ENCODE data around the gene FAF2. TPM values are rescaled to one million over a fixed set of nuclear protein-coding genes. Genes with fewer than 3 reads are reported as not detected.

The FAF2 gene
- total RNA-seq, 1 experiment from 2014 or later = 44.4 TPM

DNA sequence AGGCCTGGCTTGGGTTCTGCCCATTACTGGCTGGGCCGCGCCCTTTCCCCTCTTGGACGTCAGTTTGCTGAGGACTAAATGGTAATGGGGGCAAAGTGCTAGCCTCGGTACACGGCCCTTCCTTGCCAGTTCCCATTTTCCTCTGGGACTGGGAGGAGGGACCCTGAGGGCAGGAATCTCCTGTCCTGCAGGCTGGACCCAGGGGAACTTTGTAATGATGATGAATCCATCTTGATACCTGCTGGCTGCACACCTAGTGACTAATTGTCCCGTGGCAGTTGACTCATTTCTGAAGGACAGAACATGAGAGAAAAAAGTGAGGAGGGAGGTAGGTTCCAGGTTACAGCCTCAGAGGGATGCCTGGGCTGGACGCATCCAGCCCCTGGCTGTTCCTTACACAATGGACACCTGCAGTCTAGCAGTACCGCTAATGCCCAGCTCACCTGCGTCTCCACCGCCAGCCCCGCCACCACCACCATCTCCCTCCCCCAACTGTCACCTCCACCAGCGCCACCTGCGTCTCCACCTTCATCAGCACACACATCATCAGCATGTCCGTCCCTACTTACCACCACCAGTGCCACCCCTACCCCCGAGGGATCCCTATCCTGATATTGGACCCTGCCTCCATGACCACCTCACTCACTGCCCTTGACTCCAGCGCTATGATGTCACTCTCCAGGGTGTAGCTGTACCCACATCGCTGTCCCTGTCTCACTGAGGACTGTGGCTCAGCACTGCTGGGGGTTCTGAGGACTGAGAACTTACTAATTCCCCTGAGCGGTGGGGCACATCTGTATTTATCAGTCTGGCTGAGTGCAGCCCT is 105.3 kb downstream of the FAF2 start:
- Histone ChIP-seq H4K5ac (ENCODE audit: insufficient read length, low read depth, low read length) (no peak overlapping the region), H2BK15ac (ENCODE audit: low read depth, low read length) (no peak overlapping the region), H3K9me3 (ENCODE audit: control insufficient read depth, low read depth, low read length) (no peaks in the 10 kb centered on the region), H3K27me3 (ENCODE audit: insufficient read depth, low read length) (no peaks in the 10 kb centered on the region), H3K14ac (ENCODE audit: insufficient read depth, low read length) (no peak overlapping the region), H2AFZ (ENCODE audit: low read length) (no peak overlapping the region), H3K56ac (ENCODE audit: insufficient read length, low read depth, low read length) (no peak overlapping the region), H3K27ac (ENCODE audit: insufficient read length, low read depth, low read length) (no peak overlapping the region), H4K91ac (ENCODE audit: insufficient read length, low read depth, low read length) (no peak overlapping the region), H3K23me2 (ENCODE audit: insufficient read length, low read depth, low read length, poor library complexity, severe bottlenecking) (no peaks in the 10 kb centered on the region), H3K4ac (ENCODE audit: low read depth, low read length) (no peak overlapping the region), H2AK5ac (ENCODE audit: insufficient read length, low read length) (no peak overlapping the region), H3K79me2 (ENCODE audit: insufficient read depth, low read length) (no peaks in the 10 kb centered on the region), H2BK20ac (ENCODE audit: low read depth, low read length, poor library complexity, severe bottlenecking) (no peak overlapping the region), H3K4me1 (ENCODE audit: insufficient read depth, low read length) (no peaks in the 10 kb centered on the region), H2BK12ac (ENCODE audit: insufficient read length, low read depth, low read length) (no peak overlapping the region), H4K8ac (replicated peaks; ENCODE audit: insufficient read length, low read depth, low read length) (no peak overlapping the region), H3K18ac (ENCODE audit: insufficient read length, low read depth, low read length) (no peak overlapping the region), H4K20me1 (ENCODE audit: control insufficient read depth, insufficient read depth, insufficient read length) (no peaks in the 10 kb centered on the region), H3K4me2 (ENCODE audit: insufficient read depth, insufficient read length, low read length) (no peak overlapping the region), H2BK120ac (ENCODE audit: low read depth, low read length, poor library complexity, severe bottlenecking) (no peak overlapping the region), H3T11ph (ENCODE audit: low read length) (no peak overlapping the region), H3K9ac (ENCODE audit: extremely low read depth, insufficient read length, low read length) (no peak overlapping the region), H2BK5ac (ENCODE audit: insufficient read length, low read length) (no peak overlapping the region), H3K23ac (ENCODE audit: insufficient read length, low read depth, low read length) (no peak overlapping the region), H3K79me1 (ENCODE audit: insufficient read depth, low read depth, low read length, poor library complexity, severe bottlenecking) (no peaks in the 10 kb centered on the region)
- TF ChIP-seq, protein P1, sequence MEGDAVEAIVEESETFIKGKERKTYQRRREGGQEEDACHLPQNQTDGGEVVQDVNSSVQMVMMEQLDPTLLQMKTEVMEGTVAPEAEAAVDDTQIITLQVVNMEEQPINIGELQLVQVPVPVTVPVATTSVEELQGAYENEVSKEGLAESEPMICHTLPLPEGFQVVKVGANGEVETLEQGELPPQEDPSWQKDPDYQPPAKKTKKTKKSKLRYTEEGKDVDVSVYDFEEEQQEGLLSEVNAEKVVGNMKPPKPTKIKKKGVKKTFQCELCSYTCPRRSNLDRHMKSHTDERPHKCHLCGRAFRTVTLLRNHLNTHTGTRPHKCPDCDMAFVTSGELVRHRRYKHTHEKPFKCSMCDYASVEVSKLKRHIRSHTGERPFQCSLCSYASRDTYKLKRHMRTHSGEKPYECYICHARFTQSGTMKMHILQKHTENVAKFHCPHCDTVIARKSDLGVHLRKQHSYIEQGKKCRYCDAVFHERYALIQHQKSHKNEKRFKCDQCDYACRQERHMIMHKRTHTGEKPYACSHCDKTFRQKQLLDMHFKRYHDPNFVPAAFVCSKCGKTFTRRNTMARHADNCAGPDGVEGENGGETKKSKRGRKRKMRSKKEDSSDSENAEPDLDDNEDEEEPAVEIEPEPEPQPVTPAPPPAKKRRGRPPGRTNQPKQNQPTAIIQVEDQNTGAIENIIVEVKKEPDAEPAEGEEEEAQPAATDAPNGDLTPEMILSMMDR (conservative IDR thresholded peaks at IDR 0.05) = no peak
- Mint-ChIP-seq H3K4me3 (no peak overlapping the region), H3K27me3 (ENCODE audit: low read depth) (peaks cover 15% of the 10 kb centered on the region), H3K9me3 (no peaks in the 10 kb centered on the region), H3K4me1 (peaks cover 15 to 20% of the 10 kb centered on the region in 2 experiments), H3K27ac (no peak overlapping the region; a peak in 2 of 7 replicates), H3K36me3 (ENCODE audit: insufficient read depth in 1 of 3, low read depth in 3 of 3) (no peaks in the 10 kb centered on the region)
- no CpG with 5 or more reads among the region's 18 CpGs for WGBS (ENCODE audit: extremely low coverage, insufficient read length, low lambda C conversion rate)
- no peak for DNase-seq

Data from H9 (cell line).